Gastroesophageal sphincter (tissue), 3 donors: Measurements from ENCODE around the gene LAMB1.

Experiments
- EP300 ChIP-seq: sonication (generic); formaldehyde crosslinking; IDR thresholded peaks from one replicate; pipeline ENCODE4 v1.6.1; 2017; ENCODE audit warnings: antibody characterized with exemption, mild to moderate bottlenecking
- POLR2AphosphoS5 ChIP-seq: sonication (generic); formaldehyde crosslinking; IDR thresholded peaks from one replicate; pipeline ENCODE4 v1.6.1; 2017; ENCODE audit warnings: antibody characterized with exemption
- TF ChIP-seq, protein P1 (sequence below), 4 experiments: fragments of 200-600 bp in 2 of 4; fragments of 450-650 bp in 2 of 4; sonication (generic) in 1 of 4; IDR thresholded peaks; one replicate each; pipeline ENCODE4 v1.5.1; 2017 to 2019; ENCODE audit warnings: antibody characterized with exemption in 4 of 4, mild to moderate bottlenecking in 2 of 4, moderate library complexity in 2 of 4

GRCh38 chr7:107994421-107995030 lies 8.4 kb downstream of the LAMB1 start:
- no peak for TF ChIP-seq POLR2AphosphoS5
- TF ChIP-seq, protein P1, sequence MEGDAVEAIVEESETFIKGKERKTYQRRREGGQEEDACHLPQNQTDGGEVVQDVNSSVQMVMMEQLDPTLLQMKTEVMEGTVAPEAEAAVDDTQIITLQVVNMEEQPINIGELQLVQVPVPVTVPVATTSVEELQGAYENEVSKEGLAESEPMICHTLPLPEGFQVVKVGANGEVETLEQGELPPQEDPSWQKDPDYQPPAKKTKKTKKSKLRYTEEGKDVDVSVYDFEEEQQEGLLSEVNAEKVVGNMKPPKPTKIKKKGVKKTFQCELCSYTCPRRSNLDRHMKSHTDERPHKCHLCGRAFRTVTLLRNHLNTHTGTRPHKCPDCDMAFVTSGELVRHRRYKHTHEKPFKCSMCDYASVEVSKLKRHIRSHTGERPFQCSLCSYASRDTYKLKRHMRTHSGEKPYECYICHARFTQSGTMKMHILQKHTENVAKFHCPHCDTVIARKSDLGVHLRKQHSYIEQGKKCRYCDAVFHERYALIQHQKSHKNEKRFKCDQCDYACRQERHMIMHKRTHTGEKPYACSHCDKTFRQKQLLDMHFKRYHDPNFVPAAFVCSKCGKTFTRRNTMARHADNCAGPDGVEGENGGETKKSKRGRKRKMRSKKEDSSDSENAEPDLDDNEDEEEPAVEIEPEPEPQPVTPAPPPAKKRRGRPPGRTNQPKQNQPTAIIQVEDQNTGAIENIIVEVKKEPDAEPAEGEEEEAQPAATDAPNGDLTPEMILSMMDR (IDR thresholded peaks at IDR 0.05), result no peak
- no peak for TF ChIP-seq EP300
